ENCODE results near the gene WIPF2.

Gene WIPF2

GRCh38 chr17:40309949-40310510 is 90.9 kb downstream of the WIPF2 start:
- Histone ChIP-seq H3K27me3 (ENCODE audit: insufficient read depth, low read depth) (no peaks in the 10 kb centered on the region), H3K4me2 (peak overlapping the region; percentile 91), H3K4me1 (ENCODE audit: low read depth, poor library complexity, severe bottlenecking) (peaks cover 99% of the 10 kb centered on the region), H3K79me2 (ENCODE audit: insufficient read depth, low read depth) (no peaks in the 10 kb centered on the region), H3K36me3 (ENCODE audit: insufficient read depth) (no peaks in the 10 kb centered on the region), H3K4me3 (IDR thresholded peaks at IDR 0.05; ENCODE audit: insufficient read depth, low read depth, low read length) (no peak overlapping the region), H3K9ac (peak overlapping the region; percentile 45; the same call in 1 of the 2 replicates), H3K27ac (peak overlapping the region; percentile 79), H2AFZ (ENCODE audit: low read depth) (no peak overlapping the region), H4K20me1 (ENCODE audit: insufficient read depth) (no peaks in the 10 kb centered on the region)
- no peak for TF ChIP-seq CTCF (conservative IDR thresholded peaks at IDR 0.05; ENCODE audit: low read depth, low read length)

- H3K4me3 ChIP-seq (IDR thresholded peaks at IDR 0.05; ENCODE audit: insufficient read depth, low read depth, low read length), result no peak overlapping the region
- no peaks in the 10 kb centered on the region for H4K20me1 ChIP-seq (ENCODE audit: insufficient read depth)
- H3K4me2 ChIP-seq, result peak overlapping the region; percentile 91
- no peaks in the 10 kb centered on the region for H3K36me3 ChIP-seq (ENCODE audit: insufficient read depth)
- H3K9ac ChIP-seq, result peak overlapping the region; percentile 45; the same call in 1 of the 2 replicates
- H3K27ac ChIP-seq, result peak overlapping the region; percentile 79
- no peak overlapping the region for H2AFZ ChIP-seq (ENCODE audit: low read depth)
- peaks cover 99% of the 10 kb centered on the region for H3K4me1 ChIP-seq (ENCODE audit: low read depth, poor library complexity, severe bottlenecking)
- H3K27me3 ChIP-seq (ENCODE audit: insufficient read depth, low read depth), result no peaks in the 10 kb centered on the region
- H3K79me2 ChIP-seq (ENCODE audit: insufficient read depth, low read depth), result no peaks in the 10 kb centered on the region
- no peak for TF ChIP-seq CTCF (conservative IDR thresholded peaks at IDR 0.05; ENCODE audit: low read depth, low read length)
Measured at GRCh38 chr17:40310882-40311391, 91.8 kb downstream of the WIPF2 start.

GRCh38 chr17:40311575-40311974 is 92.5 kb downstream of the WIPF2 start:
- H3K79me2 ChIP-seq (ENCODE audit: insufficient read depth, low read depth), result no peaks in the 10 kb centered on the region
- H3K36me3 ChIP-seq (ENCODE audit: insufficient read depth), result no peaks in the 10 kb centered on the region
- H3K9ac ChIP-seq, result peak overlapping the region; percentile 45; the same call in 1 of the 2 replicates
- TF ChIP-seq CTCF (conservative IDR thresholded peaks at IDR 0.05; ENCODE audit: low read depth, low read length), result no peak
- no peaks in the 10 kb centered on the region for H3K27me3 ChIP-seq (ENCODE audit: insufficient read depth, low read depth)
- no peak overlapping the region for H3K4me3 ChIP-seq (IDR thresholded peaks at IDR 0.05; ENCODE audit: insufficient read depth, low read depth, low read length)
- H3K4me1 ChIP-seq (ENCODE audit: low read depth, poor library complexity, severe bottlenecking), result peaks cover 99% of the 10 kb centered on the region
- H3K4me2 ChIP-seq, result peak overlapping the region; percentile 91
- peak overlapping the region; percentile 79 for H3K27ac ChIP-seq
- no peak overlapping the region for H2AFZ ChIP-seq (ENCODE audit: low read depth)
- no peaks in the 10 kb centered on the region for H4K20me1 ChIP-seq (ENCODE audit: insufficient read depth)

- Histone ChIP-seq H3K4me3 (IDR thresholded peaks at IDR 0.05; ENCODE audit: insufficient read depth, low read depth, low read length) (no peak overlapping the region), H3K4me1 (ENCODE audit: low read depth, poor library complexity, severe bottlenecking) (peaks cover 99% of the 10 kb centered on the region), H3K27me3 (ENCODE audit: insufficient read depth, low read depth) (no peaks in the 10 kb centered on the region), H3K36me3 (ENCODE audit: insufficient read depth) (no peaks in the 10 kb centered on the region), H2AFZ (ENCODE audit: low read depth) (no peak overlapping the region; the same call in 1 of the 2 replicates), H3K4me2 (peak overlapping the region; percentile 91), H3K79me2 (ENCODE audit: insufficient read depth, low read depth) (peaks cover 4% of the 10 kb centered on the region; the same call in 1 of the 2 replicates), H3K27ac (peak overlapping the region; percentile 79), H4K20me1 (ENCODE audit: insufficient read depth) (no peaks in the 10 kb centered on the region), H3K9ac (peak overlapping the region; percentile 45; the same call in 1 of the 2 replicates)
- no peak for TF ChIP-seq CTCF (conservative IDR thresholded peaks at IDR 0.05; ENCODE audit: low read depth, low read length)
Measured at GRCh38 chr17:40312131-40312731, 93.1 kb downstream of the WIPF2 start.
